GM12878 (cell line): ENCODE measurements around the gene HAO1. TPM values are rescaled to one million over a fixed set of nuclear protein-coding genes. Genes with fewer than 3 reads are reported as not detected.

Experiments used
- ATAC-seq: fragments of 200-7000 bp; cut with Tn5 transposase; 3 replicates; pipeline ENCODE4 v1.9.1; 2020; ENCODE audit warnings: mild to moderate bottlenecking, moderate library complexity
- BruUV-seq: library from RNA; stranded (reverse); fragments of 400-500 nt; replicated peaks from 2 replicates; lab custom pipeline; 2021; lab: Mats Ljungman, UMichigan
- CTCF ChIA-PET: fragments of 300-600 bp; sonication (Branson Sonifier 250); formaldehyde crosslinking; extraction: SDS; loops from one replicate; lab custom pipeline; 2021; ENCODE audit warnings: inconsistent platforms; lab: Yijun Ruan, JAX
- POLR2A ChIA-PET: fragments of 350-600 bp; formaldehyde crosslinking; extraction: SDS; loops from one replicate; lab custom pipeline; 2021; ENCODE audit warnings: inconsistent platforms; lab: Charles Lee
- RAD21 ChIA-PET: fragments of 300-600 bp; sonication (Branson Sonifier 250); formaldehyde crosslinking; loops from one replicate; lab custom pipeline; 2023; ENCODE audit warnings: antibody characterized with exemption; ENCODE audit not compliant: unreplicated experiment; lab: Charles Lee
- SMC1A ChIA-PET: fragments of 300-600 bp; sonication (Branson Sonifier 250); formaldehyde crosslinking; loops from one replicate; lab custom pipeline; 2023; ENCODE audit not compliant: unreplicated experiment, uncharacterized antibody; lab: Charles Lee
- DNase-seq: peaks from one replicate; pipeline ENCODE4 v3.0.0-alpha.2; 2011; ENCODE audit warnings: low read depth, low spot score
- FAIRE-seq: peaks from 3 replicates; lab custom pipeline; 2011; peaks lifted over from hg19 to GRCh38; lab: Jason Lieb, UNC
- H2AFZ ChIP-seq: 2 replicates; pipeline ENCODE4 v1.6.0; 2011; ENCODE audit warnings: low read depth, low read length, control low read depth; ENCODE audit not compliant: control insufficient read depth
- H3K27ac ChIP-seq: 2 replicates; pipeline ENCODE4 v1.5.1; 2011; ENCODE audit warnings: control low read depth; ENCODE audit not compliant: control insufficient read depth, insufficient read depth
- H3K27me3 ChIP-seq, 2 experiments: replicated peaks in 1 of 2; 2 replicates each; pipeline versions ENCODE4 v1.6.0 to v1.6.1; 2011; ENCODE audit warnings: low read length in 1 of 2; ENCODE audit not compliant: control insufficient read depth in 2 of 2, insufficient read depth in 2 of 2
- H3K36me3 ChIP-seq, 2 experiments: 2 replicates each; pipeline ENCODE4 v1.5.1; 2011; ENCODE audit warnings: low read length in 1 of 2; ENCODE audit not compliant: control insufficient read depth in 2 of 2, insufficient read depth in 2 of 2
- H3K4me1 ChIP-seq: 2 replicates; pipeline ENCODE4 v1.6.1; 2011; ENCODE audit warnings: mild to moderate bottlenecking, low read length, moderate library complexity, mixed read lengths; ENCODE audit not compliant: control insufficient read depth, insufficient read depth
- H3K4me2 ChIP-seq: 2 replicates; pipeline ENCODE4 v1.6.0; 2011; ENCODE audit warnings: control low read depth; ENCODE audit not compliant: control insufficient read depth, insufficient read depth
- H3K4me3 ChIP-seq: fragments of 200-600 bp; sonication (generic); 2 replicates; pipeline ENCODE4 v1.5.1; 2016
- H3K79me2 ChIP-seq: 2 replicates; pipeline ENCODE4 v1.6.0; 2011; ENCODE audit warnings: low read length; ENCODE audit not compliant: control insufficient read depth, insufficient read depth
- H3K9ac ChIP-seq: 2 replicates; pipeline ENCODE4 v1.8.0; 2011; ENCODE audit warnings: low read length, control low read depth, mixed read lengths; ENCODE audit not compliant: control insufficient read depth, insufficient read depth
- H3K9me3 ChIP-seq: replicated peaks from 3 replicates; pipeline ENCODE4 v1.5.1; 2011; ENCODE audit warnings: mild to moderate bottlenecking, low read length; ENCODE audit not compliant: control insufficient read depth, insufficient read depth
- H4K20me1 ChIP-seq: 2 replicates; pipeline ENCODE4 v1.6.0; 2011; ENCODE audit not compliant: control insufficient read depth, insufficient read depth
- CREM ChIP-seq: IDR thresholded peaks from 2 replicates; pipeline ENCODE4 v1.6.1; 2014; ENCODE audit warnings: antibody characterized with exemption, low read depth
- ESRRA ChIP-seq: IDR thresholded peaks from 2 replicates; pipeline ENCODE4 v1.6.1; 2012; ENCODE audit warnings: mild to moderate bottlenecking, low read length, improper control_type of control experiment
- FOXK2 ChIP-seq: fragments of 450-650 bp; IDR thresholded peaks from 2 replicates; pipeline ENCODE4 v1.6.1; 2017; ENCODE audit warnings: mild to moderate bottlenecking, moderate library complexity
- NFIC ChIP-seq: IDR thresholded peaks from 2 replicates; pipeline ENCODE4 v1.6.1; 2012; ENCODE audit warnings: low read depth, mild to moderate bottlenecking, inconsistent platforms, low read length, moderate library complexity
- POLR2AphosphoS2 ChIP-seq: IDR thresholded peaks from 2 replicates; pipeline ENCODE4 v1.6.1; 2011; ENCODE audit warnings: low read depth, mild to moderate bottlenecking, low read length, improper control_type of control experiment, moderate library complexity
- RELA ChIP-seq: fragments of 450-650 bp; IDR thresholded peaks from 2 replicates; pipeline ENCODE4 v1.8.0; 2014; ENCODE audit warnings: borderline replicate concordance; ENCODE audit not compliant: partially characterized antibody
- SIX5 ChIP-seq: IDR thresholded peaks from 2 replicates; pipeline ENCODE4 v1.6.1; 2011; ENCODE audit warnings: mild to moderate bottlenecking, low read depth, low read length, moderate library complexity; ENCODE audit not compliant: severe bottlenecking
- SMAD5 ChIP-seq: IDR thresholded peaks from 2 replicates; pipeline ENCODE4 v1.6.1; 2016; ENCODE audit warnings: antibody characterized with exemption, low read depth
- STAT1 ChIP-seq: fragments of 450-650 bp; conservative IDR thresholded peaks from 2 replicates; pipeline ENCODE4 v1.6.1; 2014; ENCODE audit warnings: antibody characterized with exemption, mild to moderate bottlenecking
- WGBS: methylation state at CpG from one replicate; pipeline ENCODE4 v1.1.6; 2016; ENCODE audit warnings: low lambda C conversion rate; ENCODE audit not compliant: insufficient replicate concordance, insufficient coverage; ENCODE audit errors: missing lambda C conversion rate; 5-methylcytosine and 5-hydroxymethylcytosine counted together
- in situ Hi-C: fragments of 300-500 bp; cut with MboI; formaldehyde crosslinking; loops from 9 replicates; pipeline ENCODE4 v1.14.3; 2018; ENCODE audit warnings: mixed read lengths
- intact Hi-C: fragments of 100-400 bp; cut with micrococcal nuclease; formaldehyde crosslinking; loops from one replicate; pipeline ENCODE4 v1.14.2; 2022; ENCODE audit not compliant: unreplicated experiment
- polyA plus RNA-seq, 11 experiments: library from polyadenylated mRNA; depleted of rRNA in 4 of 11; unstranded in 6 of 11; stranded (reverse) in 5 of 11; fragments of >200 nt; fragmentation: Nextera tagmentation in 4 of 11; fragmentation: Illumina TruSeq in 1 of 11; extraction: Ambion mirVana in 4 of 11; extraction: Trizol in 1 of 11; gene quantifications; 1 replicate in 1 of 11; 2 replicates in 10 of 11; pipeline versions ENCODE4 v1.2.1 to v1.2.3, GENCODE V29; 2011 to 2016; ENCODE audit warnings: inconsistent platforms in 2 of 11, missing spikeins in 2 of 11, low read depth in 1 of 11
- total RNA-seq, 4 experiments: library from RNA; depleted of rRNA in 3 of 4; stranded (reverse); fragments of >200 nt in 3 of 4; fragmentation: Illumina TruSeq in 1 of 4; extraction: Trizol in 1 of 4; gene quantifications; 2 replicates each; pipeline versions ENCODE4 v1.2.1 to v1.2.3, GENCODE V29; 2013 to 2021
- TF ChIP-seq, protein P1 (sequence below): fragments of 450-650 bp; IDR thresholded peaks from 2 replicates; pipeline ENCODE4 v1.6.1; 2016; ENCODE audit warnings: mild to moderate bottlenecking

HAO1 gene
- total and polyA plus RNA-seq, 10 of the 15 experiments (the other 5 are each of a cell fraction or from before 2014, with no cell fraction given), result 0.03 to 0.29 (median 0.05) TPM; not detected in 7

DNA sequence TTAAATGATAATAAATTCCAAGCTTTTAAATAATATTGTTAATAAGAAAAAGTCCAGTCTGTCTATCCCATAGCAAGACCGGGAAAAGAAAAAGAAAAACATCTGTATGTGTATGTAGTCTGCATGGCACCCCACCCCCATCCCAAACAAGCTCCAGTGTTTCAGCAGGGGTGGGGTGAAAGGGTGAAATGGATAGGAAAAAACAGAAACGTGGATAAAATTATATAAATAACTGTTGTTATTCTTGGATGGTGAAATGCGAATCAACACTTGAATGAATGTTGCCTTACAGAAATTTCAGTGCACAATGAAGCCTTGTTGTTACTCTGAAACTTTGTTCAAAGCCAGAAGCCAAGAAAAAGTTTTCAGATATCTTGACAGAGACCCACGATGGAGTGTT, 31.4 kb downstream of the HAO1 start:
- SMC1A ChIA-PET, result interaction anchor here (0.9 to 1.2 kb wide), 2 partner anchors 16 to 23 kb away, joined by 3 read pairs; no protein-coding TSS in a partner anchor

GRCh38 chr20:7903429-7903828, 36.8 kb downstream of the HAO1 start:
- TF ChIP-seq SMAD5 (no peak), FOXK2 (peak; percentile 37; the same call in 1 of the 2 replicates), NFIC (no peak)
- TF ChIP-seq, protein P1, sequence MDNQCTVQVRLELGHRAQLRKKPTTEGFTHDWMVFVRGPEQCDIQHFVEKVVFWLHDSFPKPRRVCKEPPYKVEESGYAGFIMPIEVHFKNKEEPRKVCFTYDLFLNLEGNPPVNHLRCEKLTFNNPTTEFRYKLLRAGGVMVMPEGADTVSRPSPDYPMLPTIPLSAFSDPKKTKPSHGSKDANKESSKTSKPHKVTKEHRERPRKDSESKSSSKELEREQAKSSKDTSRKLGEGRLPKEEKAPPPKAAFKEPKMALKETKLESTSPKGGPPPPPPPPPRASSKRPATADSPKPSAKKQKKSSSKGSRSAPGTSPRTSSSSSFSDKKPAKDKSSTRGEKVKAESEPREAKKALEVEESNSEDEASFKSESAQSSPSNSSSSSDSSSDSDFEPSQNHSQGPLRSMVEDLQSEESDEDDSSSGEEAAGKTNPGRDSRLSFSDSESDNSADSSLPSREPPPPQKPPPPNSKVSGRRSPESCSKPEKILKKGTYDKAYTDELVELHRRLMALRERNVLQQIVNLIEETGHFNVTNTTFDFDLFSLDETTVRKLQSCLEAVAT, result 0 out of 2 replicates have a peak, but pooled peaks have one; percentile 34
- Histone ChIP-seq H3K4me1 (no peaks in the 10 kb centered on the region), H2AFZ (no peak overlapping the region), H3K4me3 (no peak overlapping the region), H3K27me3 (no peaks in the 10 kb centered on the region), H3K9ac (no peak overlapping the region), H4K20me1 (no peaks in the 10 kb centered on the region), H3K36me3 (no peaks in the 10 kb centered on the region), H3K9me3 (no peaks in the 10 kb centered on the region), H3K27ac (no peak overlapping the region), H3K4me2 (no peak overlapping the region), H3K79me2 (no peaks in the 10 kb centered on the region)
- 0% methylated on average over 1 of the region's 1 CpG for WGBS
- SMC1A ChIA-PET, result no interaction called here
- RAD21 ChIA-PET, result no interaction called here
- CTCF ChIA-PET, result interaction anchor here (1.0 kb wide), 1 partner anchor 33 kb away, joined by 3 read pairs; no protein-coding TSS in a partner anchor
- FAIRE-seq (no peak), ATAC-seq (no peak), DNase-seq (no peak)
- intact Hi-C loops (no loop called here), in situ Hi-C loops (no loop called here)
- POLR2A ChIA-PET, result no interaction called here
- no TSS peak for BruUV-seq

More for the DNA sequence above, 31.4 kb downstream of the HAO1 start:
- in situ Hi-C loops (no loop called here), intact Hi-C loops (no loop called here)
- POLR2A ChIA-PET, result no interaction called here
- H3K9ac ChIP-seq, result no peak overlapping the region
- H3K27ac ChIP-seq, result no peak overlapping the region
- 8% methylated on average over 4 of the region's 4 CpGs for WGBS
- H3K27me3 ChIP-seq, result no peaks in the 10 kb centered on the region
- no peak overlapping the region for H3K4me3 ChIP-seq
- RAD21 ChIA-PET, result no interaction called here
- no peak overlapping the region for H3K4me2 ChIP-seq
- no peaks in the 10 kb centered on the region for H4K20me1 ChIP-seq
- H3K9me3 ChIP-seq, result no peaks in the 10 kb centered on the region
- BruUV-seq, result no TSS peak
- CTCF ChIA-PET, result interaction anchor here (1.3 to 2.1 kb wide), 2 partner anchors 17 to 27 kb away, joined by 3 to 5 read pairs; no protein-coding TSS in a partner anchor
- no peaks in the 10 kb centered on the region for H3K79me2 ChIP-seq
- no peaks in the 10 kb centered on the region for H3K36me3 ChIP-seq
- ATAC-seq (no peak), FAIRE-seq (no peak), DNase-seq (no peak)
- no peak overlapping the region for H2AFZ ChIP-seq
- H3K4me1 ChIP-seq, result no peaks in the 10 kb centered on the region
- TF ChIP-seq CREM (no peak), STAT1 (no peak), RELA (no peak), ESRRA (no peak), POLR2AphosphoS2 (no peak), SIX5 (no peak)
